Epithelial cell of prostate (primary cell): ENCODE measurements around the gene POLR2F.

ENCODE experiments used
- DNase-seq: peaks from one replicate; pipeline ENCODE4 v3.0.0-alpha.2; 2011; ENCODE audit warnings: low read depth, low spot score
- H3K27ac ChIP-seq: fragments of 450-650 bp; 2 replicates; pipeline ENCODE4 v1.5.1; 2017; ENCODE audit warnings: mild to moderate bottlenecking

Gene POLR2F

GRCh38 chr22:37996515-37997246 lies 43.2 kb downstream of the POLR2F start:
- DNase-seq: no peak
- no peak overlapping the region for H3K27ac ChIP-seq

GRCh38 chr22:37998543-37998942 lies 45.0 kb downstream of the POLR2F start:
- H3K27ac ChIP-seq: no peak overlapping the region

GRCh38 chr22:37999236-37999635 lies 45.7 kb downstream of the POLR2F start:
- H3K27ac ChIP-seq: peak overlapping the region; percentile 69
- DNase-seq: peak; percentile 52

More at GRCh38 chr22:37998543-37998942, 45.0 kb downstream of the POLR2F start:
- DNase-seq: no peak

GRCh38 chr22:37999640-38000272 lies 46.3 kb downstream of the POLR2F start:
- H3K27ac ChIP-seq: peak overlapping the region; percentile 69
- DNase-seq: peak; percentile 84

GRCh38 chr22:38005943-38006342 lies 52.4 kb downstream of the POLR2F start:
- no peak for DNase-seq

GRCh38 chr22:38006906-38007305 lies 53.4 kb downstream of the POLR2F start:
- DNase-seq: no peak
- H3K27ac ChIP-seq: no peak overlapping the region

More at GRCh38 chr22:38005943-38006342, 52.4 kb downstream of the POLR2F start:
- H3K27ac ChIP-seq: no peak overlapping the region

GRCh38 chr22:38007330-38007902 lies 53.9 kb downstream of the POLR2F start:
- H3K27ac ChIP-seq: no peak overlapping the region
- DNase-seq: no peak

- no peak overlapping the region for H3K27ac ChIP-seq
- no peak for DNase-seq
Measured at GRCh38 chr22:38009000-38009806, 55.7 kb downstream of the POLR2F start.

GRCh38 chr22:38012604-38013072 lies 59.1 kb downstream of the POLR2F start:
- no peak for DNase-seq
- H3K27ac ChIP-seq: peak overlapping the region; percentile 19

- no peak overlapping the region for H3K27ac ChIP-seq
- no peak for DNase-seq
Measured at GRCh38 chr22:38014083-38014482, 60.6 kb downstream of the POLR2F start.

- no peak for DNase-seq
- peak overlapping the region; percentile 8 for H3K27ac ChIP-seq
Measured at GRCh38 chr22:38016182-38017151, 63.0 kb downstream of the POLR2F start.

- H3K27ac ChIP-seq: peak overlapping the region; percentile 8
- DNase-seq: no peak
Measured at GRCh38 chr22:38017272-38017920, 63.9 kb downstream of the POLR2F start.

GRCh38 chr22:38017939-38018885 lies 64.7 kb downstream of the POLR2F start:
- H3K27ac ChIP-seq: no peak overlapping the region
- DNase-seq: no peak
